Measurements from ENCODE around the gene TMEM175.

DNA sequence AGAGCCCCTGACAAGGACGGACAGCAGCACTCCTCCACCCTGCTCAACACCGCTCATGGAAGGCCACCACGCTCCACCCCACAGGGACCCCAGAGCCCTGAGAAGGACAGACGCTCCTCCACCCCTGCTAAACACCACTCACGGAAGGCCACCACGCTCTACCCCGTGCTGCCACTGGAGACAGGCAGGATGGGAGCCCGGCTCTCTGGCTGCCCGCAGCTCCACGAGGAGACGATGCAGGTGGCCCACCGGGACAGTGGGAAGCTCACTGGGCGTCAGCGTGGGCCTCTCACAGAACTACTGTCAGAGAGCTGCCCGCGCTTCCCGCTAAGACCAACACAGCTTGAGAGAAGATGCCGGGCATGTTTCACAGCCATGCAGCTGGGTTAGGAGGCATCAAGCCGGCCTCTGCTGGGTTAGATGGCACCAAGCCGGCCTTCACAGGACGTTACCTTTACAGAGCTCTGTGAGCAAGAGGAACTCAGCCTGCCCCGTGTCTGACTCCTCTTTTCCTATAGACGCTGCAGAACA lies 21.0 kb upstream of the TMEM175 start:
- TF ChIP-seq, protein P1, sequence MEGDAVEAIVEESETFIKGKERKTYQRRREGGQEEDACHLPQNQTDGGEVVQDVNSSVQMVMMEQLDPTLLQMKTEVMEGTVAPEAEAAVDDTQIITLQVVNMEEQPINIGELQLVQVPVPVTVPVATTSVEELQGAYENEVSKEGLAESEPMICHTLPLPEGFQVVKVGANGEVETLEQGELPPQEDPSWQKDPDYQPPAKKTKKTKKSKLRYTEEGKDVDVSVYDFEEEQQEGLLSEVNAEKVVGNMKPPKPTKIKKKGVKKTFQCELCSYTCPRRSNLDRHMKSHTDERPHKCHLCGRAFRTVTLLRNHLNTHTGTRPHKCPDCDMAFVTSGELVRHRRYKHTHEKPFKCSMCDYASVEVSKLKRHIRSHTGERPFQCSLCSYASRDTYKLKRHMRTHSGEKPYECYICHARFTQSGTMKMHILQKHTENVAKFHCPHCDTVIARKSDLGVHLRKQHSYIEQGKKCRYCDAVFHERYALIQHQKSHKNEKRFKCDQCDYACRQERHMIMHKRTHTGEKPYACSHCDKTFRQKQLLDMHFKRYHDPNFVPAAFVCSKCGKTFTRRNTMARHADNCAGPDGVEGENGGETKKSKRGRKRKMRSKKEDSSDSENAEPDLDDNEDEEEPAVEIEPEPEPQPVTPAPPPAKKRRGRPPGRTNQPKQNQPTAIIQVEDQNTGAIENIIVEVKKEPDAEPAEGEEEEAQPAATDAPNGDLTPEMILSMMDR (conservative IDR thresholded peaks at IDR 0.05; ENCODE audit: low read depth, low read length), result no peak
- TF ChIP-seq EZH2 (IDR thresholded peaks at IDR 0.05; ENCODE audit: borderline replicate concordance, low read depth, low read length, poor library complexity, severe bottlenecking), result no peak
